HG03097 (cell line): ENCODE data around the gene LPCAT3.
A peak's percentile ranks its signal among the peaks of the same experiment; 100 is the strongest.

ENCODE experiments used
- ATAC-seq: cut with Tn5 transposase; IDR thresholded peaks from one replicate; pipeline ENCODE4 v1.9.1; 2021; ENCODE audit not compliant: unreplicated experiment, low FRiP score

The LPCAT3 gene

GRCh38 chr12:6941782-6942181, 76.5 kb downstream of the LPCAT3 start:
- ATAC-seq = no peak

GRCh38 chr12:6941267-6941666, 77.0 kb downstream of the LPCAT3 start:
- no peak for ATAC-seq

GRCh38 chr12:6939191-6939540, 79.1 kb downstream of the LPCAT3 start:
- ATAC-seq = no peak

- no peak for ATAC-seq
Observed at GRCh38 chr12:6938353-6939190, 79.7 kb downstream of the LPCAT3 start.

- ATAC-seq = peak; percentile 84
Observed at GRCh38 chr12:6937481-6938352, 80.6 kb downstream of the LPCAT3 start.

GRCh38 chr12:6936636-6937480, 81.4 kb downstream of the LPCAT3 start:
- ATAC-seq = no peak

- no peak for ATAC-seq
Observed at GRCh38 chr12:6936194-6936635, 82.1 kb downstream of the LPCAT3 start.

GRCh38 chr12:6935371-6936193, 82.7 kb downstream of the LPCAT3 start:
- ATAC-seq = no peak

GRCh38 chr12:6934110-6934509, 84.2 kb downstream of the LPCAT3 start:
- no peak for ATAC-seq

GRCh38 chr12:6932766-6933165, 85.5 kb downstream of the LPCAT3 start:
- no peak for ATAC-seq

GRCh38 chr12:6929466-6930452, 88.5 kb downstream of the LPCAT3 start:
- no peak for ATAC-seq

GRCh38 chr12:6928703-6929407, 89.4 kb downstream of the LPCAT3 start:
- ATAC-seq = no peak

- ATAC-seq = no peak
Observed at GRCh38 chr12:6928022-6928702, 90.1 kb downstream of the LPCAT3 start.

GRCh38 chr12:6927379-6928021, 90.8 kb downstream of the LPCAT3 start, which contains the start of gene ATN1:
Gene ATN1, plus strand, starts transcription at chr12:6927959. Its CDS starts 6,043 bp downstream, at chr12:6934002.
- ATAC-seq = no peak
